T-helper 9 cell (primary cell): ENCODE data around the gene ATP1B1.
A peak's percentile ranks its signal among the peaks of the same experiment; 100 is the strongest.

Experiments used
- DNase-seq: peaks from one replicate; pipeline ENCODE4 v3.0.0-alpha.2; 2020
- total RNA-seq, 2 donors: gene quantifications; one replicate each; lab custom pipeline; 2026; lab: John Stamatoyannopoulos, UW

ATP1B1 gene
- 5.2 to 15.4 reads per million in 2 donors for total RNA-seq

DNA sequence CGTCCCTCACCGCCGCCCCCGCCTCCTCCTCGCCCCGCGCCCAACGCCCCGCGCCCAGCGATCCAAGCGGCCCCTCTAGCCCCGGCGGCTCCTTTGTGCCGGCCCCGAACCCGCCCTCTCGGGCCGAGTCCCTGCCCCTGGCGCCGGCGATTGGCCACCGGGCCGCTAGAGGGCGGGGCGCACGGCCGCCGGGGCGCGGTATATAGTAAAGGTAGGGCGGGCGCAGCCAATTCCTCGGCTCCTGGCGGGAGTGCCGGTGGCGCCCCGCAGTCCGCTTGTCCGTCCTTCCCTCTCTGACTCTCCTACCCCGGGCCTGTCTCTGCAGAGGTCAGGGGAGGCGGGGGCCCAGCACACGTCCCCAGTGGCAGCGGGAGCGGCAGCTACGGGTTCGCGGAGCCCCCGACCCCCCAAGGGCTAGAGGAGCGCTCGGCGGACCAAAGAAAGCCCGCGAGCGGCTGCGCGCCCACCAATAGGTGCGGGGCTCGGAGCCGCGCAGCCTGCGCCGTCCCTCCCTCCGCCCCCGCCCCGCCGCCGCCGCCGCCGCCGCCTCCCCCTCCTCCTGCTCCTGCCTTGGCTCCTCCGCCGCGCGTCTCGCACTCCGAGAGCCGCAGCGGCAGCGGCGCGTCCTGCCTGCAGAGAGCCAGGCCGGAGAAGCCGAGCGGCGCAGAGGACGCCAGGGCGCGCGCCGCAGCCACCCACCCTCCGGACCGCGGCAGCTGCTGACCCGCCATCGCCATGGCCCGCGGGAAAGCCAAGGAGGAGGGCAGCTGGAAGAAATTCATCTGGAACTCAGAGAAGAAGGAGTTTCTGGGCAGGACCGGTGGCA is at the start of gene ATP1B1:
Gene ATP1B1, plus strand, starts transcription at position 596 of the 826 bp plus-strand sequence. Its CDS starts 140 bp downstream, at position 736.
- DNase-seq: peak; percentile 76

DNA sequence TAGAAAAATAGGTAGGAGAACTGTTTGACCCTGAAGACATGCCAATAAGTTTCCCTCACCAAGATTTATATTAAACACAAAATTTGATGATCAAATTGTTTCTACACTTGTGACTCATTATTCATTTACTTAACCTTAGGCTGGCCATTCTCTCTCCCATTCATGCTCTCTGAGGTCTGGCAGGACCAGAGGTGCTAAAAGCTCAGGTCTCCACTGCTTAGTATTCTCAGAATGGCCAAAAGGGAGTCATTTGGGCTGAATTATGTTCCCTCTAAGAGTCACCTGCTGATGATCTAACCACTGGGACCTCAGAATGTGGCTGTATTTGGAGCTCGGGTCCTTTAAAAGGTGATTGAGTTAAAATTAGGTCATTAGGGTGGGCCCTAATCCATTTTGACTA is 47.1 kb upstream of the ATP1B1 start:
- DNase-seq: no peak

DNA sequence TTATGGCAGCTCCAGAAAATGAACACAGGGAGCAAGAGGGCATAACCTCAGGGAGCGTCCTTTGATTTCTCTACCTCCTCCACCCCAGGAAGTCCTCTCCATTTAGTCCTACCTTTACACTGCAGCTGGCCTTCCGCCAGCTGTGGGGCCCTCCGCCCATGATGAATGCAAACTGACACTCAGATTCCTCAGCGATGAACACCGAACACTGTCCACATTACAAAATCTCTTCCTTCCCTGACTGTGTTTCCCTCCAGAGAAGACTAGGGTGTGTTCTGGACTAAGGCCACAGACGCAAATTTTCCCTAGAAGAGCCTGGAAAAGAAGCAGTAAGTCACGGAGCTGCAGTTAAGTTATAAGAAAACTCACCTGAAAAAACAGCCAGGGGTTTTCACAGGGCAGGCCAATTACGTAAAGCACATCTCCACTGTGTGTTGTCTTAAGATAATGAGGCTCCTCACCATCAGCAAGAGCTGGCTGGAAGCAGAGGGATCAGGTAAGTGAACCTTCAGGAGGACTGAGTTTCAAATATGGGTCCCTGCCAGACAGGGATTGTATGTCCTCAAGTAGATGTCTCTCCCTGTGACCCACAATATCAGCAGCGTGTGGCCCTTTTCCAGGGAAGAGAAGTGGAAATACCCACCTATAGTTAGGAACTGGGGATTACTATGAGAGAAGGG is 46.3 kb upstream of the ATP1B1 start:
- no peak for DNase-seq

DNA sequence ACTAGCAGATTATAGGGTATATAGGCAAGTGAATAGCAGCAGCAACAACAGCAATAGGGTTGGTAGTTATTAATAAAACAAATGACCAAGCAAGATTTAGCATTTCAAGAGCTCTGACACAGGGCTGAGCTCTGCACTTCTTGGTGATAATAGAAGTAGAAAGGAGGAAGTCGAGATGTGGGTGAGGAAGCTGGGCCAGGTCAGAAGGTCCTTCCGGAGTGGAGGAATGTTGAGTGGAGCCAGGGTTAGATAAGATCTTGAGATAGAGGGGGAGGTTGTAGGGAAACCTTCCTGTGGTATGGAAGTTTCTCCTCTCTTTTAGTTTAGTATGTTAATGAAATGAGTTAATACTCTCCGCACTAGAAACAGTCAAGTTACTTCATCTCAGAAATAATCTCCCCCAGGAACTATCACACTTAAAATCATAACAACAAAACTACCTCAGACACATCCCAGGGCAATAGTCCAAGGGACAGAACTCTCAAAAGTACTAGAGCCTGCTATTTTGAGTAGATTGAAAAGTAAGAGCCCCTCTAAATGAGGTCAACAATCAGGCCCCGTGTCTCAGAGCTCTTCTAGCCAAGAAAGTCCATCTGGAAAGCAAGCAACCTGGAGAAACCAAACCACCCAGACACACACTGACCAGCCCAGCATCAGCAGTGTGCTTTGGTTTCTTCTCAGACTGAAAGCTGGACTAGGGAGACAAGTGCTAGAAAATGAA is 45.4 kb upstream of the ATP1B1 start:
- DNase-seq: no peak

DNA sequence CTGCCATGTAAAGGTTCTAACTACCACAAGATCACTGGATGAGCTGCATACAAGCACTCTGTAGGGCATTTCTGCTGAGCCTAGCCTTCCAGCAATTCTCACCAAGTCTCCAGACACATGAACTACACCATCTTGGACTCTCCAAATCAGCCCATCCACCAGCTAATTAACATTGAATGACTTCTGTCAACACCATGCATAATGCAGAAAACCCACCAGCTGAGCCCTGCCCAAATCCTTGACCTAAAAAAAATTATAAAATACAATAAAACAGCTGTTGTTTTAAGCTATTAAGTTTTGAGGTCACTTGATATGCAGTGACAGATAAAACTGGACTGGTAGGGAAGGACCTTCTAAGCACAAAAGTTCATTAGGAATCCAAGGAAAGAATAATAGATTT is 44.3 kb upstream of the ATP1B1 start:
- no peak for DNase-seq

DNA sequence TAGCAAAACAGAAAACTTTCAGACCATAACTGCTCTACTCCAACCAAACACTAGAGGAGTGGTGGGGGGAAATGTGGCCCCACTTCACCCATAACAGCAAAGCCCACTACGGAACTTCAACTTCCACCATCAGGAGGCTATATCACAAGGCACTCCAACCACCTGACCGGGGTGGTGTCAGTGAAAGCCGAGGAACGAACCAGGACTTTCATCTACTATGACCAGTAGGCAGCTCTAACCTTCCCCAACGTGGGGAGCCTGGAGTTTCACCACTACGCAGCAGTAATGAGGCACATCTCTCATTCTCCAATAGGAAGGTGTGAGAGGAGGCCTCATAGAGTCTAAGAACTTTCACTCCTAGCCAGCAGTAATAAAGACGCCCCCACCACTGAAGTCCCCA is 42.4 kb upstream of the ATP1B1 start:
- no peak for DNase-seq

DNA sequence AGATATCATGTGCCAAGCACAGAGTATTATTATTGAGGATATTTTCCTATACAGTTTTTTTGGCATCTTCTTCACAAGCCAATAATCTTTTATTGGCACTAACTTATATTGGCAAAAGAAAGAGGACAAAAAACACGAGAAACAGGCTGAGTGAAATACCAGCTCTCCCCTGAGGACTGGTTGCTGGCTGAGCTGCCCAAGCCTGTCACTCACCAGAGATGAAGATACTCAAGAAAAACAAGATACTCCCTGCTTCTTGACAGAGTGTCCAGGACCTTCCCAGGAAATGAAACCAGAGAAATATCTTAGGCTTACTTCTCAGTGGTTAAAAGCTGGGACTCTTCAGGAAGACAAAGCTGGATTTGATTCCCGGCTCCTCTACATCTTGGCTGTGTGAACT is 35.9 kb upstream of the ATP1B1 start:
- DNase-seq: no peak

DNA sequence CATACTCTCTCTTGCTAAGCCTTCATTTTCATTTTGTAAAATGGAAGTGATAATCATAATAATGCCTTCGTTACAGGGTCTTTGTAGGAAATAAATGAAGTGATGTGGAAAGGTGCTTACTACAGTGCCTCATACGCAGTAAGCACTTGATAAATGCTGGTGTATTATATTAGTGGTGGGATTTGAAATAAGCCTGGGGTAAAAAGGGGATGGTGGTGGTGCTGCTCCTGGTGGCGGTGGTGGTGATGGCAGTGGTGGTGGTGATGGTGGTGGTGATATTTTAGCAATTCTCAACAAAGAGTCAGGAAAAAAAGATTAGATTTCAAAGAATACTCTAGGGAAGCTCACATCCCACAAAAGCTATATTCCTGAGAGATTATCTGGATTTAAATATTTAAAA is 35.5 kb upstream of the ATP1B1 start:
- no peak for DNase-seq

DNA sequence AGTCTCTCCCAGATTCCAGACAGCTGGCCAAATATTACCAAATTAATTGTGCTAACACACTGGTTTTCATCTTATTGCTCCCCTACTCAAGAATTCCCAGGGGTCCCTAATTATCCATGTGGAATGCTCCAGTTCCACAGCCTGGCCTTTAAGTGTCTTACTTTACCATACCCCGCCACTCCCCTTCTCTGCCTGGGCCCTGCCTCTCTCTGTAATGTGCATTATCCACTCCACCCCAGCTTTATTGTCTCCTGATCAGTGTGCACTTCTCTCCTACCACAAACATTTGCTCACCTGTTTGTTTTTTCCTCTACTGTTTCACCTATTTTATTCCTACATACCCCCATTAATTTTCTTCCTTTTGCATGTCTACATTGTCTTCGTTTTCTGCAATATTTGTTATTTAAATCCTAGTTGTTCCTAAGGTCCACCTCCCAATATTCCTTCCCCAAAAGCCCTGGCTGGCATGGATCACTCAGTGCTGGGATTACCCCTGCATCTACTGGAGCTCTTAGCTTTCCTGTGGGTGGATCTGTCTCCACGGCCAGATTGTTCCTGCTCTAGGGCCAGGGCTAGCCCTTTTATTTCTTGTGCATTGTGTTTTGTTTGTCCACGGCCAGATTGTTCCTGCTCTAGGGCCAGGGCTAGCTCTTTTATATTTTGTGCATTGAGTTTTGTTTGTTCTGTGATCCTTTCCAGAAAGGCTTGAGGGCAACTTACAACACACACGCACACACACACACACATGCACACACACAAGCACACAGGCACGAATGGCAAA is 33.4 kb upstream of the ATP1B1 start:
- DNase-seq: no peak

DNA sequence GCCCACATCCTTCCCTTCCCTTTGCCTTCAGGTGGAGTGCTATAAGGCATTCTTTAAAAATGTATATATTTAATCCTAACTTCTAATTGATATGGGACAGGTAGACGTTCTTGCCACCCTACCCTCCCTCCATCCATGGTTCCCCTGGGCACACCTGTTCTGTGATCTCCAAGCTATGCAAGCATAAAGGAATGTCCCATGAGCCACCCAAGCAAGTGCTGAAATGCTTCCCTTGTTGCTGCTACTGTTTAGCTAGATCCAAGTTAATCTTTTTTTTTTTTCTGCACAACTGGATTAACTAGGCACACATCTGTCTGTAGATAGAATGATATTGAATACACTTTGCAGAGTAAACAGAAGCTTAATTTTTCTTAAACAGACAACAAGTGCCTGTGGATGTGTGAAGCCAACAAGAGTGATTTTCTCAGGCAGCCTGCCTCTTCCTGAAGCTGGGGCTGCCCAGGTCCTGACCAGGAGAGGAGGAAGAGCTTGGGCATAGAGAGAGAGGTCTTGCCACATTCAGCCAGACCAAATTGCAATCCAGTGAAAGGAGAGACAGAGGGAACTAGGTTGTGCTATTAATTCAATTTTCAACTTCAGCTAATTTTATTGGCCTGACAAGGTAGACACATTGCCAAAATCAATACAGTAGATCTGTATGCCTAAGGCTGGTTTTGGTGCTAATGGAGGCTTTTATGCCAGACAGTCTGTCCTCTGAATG is 28.2 kb upstream of the ATP1B1 start:
- DNase-seq: no peak

DNA sequence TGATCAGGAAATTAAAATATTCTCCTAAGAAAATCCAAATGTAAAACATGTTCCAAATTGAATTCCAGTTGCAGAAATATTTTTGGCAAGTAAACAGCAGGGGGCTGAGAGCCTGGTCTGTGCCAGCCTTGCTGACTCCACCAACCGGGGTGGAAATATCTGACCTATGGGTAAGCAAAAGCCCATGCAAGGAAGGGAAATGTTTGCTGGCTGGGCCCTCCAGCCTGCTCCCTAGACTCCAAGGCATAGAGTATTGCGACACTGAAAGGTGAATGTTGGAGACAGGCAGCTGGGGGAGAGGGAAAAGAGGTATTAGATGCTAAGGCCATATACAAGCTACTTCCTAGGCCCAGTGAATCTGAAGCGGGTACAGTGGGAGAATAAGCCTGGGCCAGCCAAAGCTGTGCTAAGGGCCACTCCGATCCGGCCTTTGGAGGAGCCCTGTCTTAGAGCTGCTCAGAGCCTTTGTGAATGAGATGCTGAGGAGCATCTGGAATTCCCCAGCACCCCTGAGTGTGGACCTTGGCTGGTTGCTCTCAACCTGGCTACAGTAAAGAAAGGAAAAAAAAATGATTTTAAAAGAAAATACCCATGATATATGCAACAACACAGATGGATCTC is 24.9 kb upstream of the ATP1B1 start:
- DNase-seq: no peak

DNA sequence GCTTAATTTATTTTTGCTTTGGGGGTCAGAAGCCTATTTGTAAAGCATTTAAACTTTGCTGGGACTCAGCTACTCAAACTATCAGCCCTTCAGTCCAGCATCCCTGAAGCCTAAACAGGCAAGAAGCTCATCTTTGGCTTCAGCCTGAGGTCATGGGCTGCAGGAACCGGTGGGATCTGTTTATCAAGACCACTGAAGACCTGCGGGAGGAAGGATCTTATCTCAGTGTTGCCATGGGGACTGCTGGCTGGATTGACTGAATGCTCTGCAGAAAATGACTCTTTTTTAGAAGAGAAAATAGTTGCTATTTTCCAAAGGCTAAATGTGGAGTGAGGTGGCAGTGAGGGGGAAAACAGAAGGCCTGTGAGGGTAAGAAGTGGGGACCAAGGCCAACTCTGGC is 20.6 kb upstream of the ATP1B1 start:
- no peak for DNase-seq

DNA sequence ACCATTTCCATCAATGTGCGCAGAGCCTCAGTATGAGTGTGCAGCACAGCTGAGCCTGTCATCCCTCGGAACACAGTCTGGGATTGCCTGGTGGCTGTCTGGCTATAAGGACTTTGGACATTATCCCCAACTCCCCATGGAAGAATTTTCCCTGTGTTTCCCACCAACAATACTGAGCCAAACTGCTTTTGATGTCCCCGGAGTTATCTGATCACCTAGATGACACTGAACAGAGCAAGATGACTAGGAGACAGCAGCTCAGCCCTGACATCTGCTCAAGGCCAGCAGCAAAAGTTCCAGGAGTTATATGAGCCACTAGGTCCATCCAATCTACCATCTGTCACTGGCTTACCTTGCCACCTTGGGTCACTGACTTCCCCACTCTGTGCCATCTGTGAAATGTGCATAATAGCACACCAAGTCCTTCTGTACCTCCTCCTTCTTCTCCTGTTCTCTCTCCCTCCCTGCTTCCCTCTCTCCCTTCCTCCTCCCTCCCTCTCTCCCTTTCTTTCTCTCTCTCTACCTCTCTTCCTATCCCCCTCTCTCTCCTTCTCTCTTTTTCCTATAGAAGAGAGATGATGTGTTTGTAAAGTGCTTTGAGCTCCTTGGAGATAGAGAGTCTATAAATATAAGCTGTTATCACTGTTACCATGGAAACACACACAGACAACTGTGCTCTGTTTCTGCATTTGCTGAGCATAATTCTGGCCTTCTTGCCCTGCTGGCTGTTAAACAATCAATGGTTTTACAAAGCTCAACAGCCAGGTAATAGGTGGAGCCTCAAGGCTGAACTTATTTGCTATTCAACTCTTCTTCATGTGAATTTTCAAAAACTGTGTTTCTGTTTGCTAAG is 19.7 kb upstream of the ATP1B1 start:
- DNase-seq: no peak

DNA sequence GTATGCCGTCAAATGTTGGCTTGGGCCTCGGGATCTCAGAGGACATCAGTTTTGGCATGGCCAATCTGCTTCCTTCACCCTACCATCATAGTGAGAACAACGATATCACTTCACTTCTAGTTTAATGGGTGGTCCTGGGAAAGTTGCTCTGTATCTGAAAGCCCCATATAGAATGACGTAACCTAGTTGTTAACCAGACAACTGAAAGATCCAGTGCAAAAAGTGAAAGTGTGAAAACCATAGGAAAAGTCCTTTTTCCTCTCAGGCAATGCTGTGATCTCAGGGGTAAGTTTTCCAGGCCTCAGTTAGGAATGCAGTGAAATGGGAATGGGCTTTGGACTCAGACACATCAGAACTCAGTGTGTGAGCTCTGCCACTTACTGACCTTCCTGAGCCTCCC is 18.6 kb upstream of the ATP1B1 start:
- no peak for DNase-seq

DNA sequence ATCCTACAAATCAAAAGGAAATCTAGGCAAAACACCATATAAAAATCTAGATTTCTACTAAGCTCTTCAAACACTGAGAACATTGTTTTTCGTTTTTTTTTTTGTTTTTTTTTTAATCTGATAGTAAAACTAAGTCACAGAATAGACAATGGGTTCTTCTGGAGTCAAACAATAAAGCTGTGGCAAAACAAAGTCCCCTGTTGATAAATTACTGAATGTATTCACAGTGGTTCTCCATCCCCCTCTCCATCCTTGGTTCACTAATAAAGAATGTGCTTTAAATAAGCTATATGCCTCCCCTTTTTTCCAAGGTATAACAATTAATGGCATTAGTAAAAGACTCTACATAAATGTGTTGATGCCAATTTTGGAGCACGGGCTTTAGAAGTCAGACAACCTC is 16.7 kb upstream of the ATP1B1 start:
- no peak for DNase-seq

DNA sequence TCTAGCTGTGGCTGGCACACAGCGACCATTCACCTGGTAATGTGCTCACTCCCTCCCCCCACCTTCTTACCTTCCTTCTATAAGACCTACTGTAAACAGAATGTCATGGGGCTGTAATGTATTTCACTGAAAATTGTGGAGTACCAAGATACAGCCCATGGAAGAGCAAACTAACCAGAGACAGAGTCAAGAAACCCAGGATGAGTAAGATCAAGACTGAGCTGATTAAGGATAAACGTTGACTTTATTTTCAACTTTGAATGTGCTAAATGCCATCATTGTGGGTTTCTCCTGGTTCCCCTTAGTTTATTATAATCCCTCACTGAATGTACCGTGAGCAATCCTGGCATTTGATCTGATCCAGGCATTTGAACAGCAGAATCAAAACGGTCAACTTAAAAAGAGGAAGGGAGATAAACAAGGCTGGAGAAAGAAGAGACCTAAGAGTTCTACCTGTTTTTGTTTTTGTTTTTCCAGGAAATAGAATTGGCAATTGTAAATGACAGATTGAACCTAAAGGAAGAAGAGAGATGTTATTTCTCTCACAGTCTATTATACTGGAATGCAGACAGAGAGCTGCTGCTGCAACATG is 16.1 kb upstream of the ATP1B1 start:
- no peak for DNase-seq

DNA sequence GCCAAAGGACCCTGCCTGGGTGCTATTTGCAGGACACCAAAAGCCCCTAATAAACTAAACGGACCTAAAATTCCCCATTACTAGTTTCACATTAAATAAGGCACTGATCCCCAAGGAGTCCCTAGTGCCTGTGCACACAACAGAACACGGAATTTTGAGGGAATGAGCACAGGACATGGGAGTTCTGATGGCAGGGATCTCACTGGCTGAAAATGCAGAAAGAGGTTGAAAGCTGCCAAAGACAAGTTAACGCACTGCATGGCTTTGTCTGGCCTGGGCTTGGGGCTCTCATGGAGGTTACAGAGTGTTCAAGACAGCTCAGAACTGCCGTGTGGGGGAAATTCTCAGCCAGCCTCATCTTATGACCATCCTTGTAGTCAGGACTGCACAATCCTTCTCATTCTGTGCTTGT is 15.6 kb upstream of the ATP1B1 start:
- DNase-seq: no peak

DNA sequence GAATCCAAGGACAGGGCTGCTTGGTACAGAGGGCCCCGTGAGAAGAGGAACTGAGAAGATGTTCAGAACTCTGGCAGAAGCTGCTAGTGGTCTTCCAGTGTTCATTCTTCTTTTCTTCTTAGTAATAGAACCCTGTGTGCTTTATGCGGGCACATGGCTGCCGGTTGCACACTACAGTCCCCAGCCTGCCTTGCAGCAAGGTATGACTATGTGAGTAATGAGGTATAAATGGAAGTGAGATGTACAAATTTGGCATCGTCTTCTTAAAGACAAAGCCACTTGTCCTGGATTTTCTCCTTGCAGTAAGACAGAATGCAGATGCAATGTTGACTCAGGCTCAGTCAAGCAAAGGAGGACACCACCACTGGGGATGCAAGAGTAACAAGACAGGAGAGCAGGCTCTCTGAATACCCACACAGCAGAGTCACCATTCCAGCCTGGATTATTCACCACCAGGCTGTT is 15.0 kb upstream of the ATP1B1 start:
- DNase-seq: no peak

DNA sequence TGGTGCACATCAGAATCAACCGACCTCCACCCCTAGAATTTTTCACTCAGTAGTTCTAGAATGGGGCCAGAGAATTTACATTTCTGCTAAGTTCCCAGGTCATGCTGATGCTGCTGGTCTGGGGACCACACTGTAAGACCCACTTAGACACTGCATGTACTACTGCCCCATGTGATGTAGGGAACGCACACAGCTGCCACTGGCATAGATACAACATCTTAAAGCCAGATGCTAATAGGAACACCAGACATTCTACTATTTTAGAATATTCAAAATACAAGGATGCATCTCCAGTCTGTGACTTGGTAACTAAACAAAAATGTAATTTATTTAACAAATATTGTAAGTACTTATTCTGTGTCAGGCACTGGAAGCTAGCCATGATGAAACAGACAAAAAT is 14.1 kb upstream of the ATP1B1 start:
- DNase-seq: no peak

DNA sequence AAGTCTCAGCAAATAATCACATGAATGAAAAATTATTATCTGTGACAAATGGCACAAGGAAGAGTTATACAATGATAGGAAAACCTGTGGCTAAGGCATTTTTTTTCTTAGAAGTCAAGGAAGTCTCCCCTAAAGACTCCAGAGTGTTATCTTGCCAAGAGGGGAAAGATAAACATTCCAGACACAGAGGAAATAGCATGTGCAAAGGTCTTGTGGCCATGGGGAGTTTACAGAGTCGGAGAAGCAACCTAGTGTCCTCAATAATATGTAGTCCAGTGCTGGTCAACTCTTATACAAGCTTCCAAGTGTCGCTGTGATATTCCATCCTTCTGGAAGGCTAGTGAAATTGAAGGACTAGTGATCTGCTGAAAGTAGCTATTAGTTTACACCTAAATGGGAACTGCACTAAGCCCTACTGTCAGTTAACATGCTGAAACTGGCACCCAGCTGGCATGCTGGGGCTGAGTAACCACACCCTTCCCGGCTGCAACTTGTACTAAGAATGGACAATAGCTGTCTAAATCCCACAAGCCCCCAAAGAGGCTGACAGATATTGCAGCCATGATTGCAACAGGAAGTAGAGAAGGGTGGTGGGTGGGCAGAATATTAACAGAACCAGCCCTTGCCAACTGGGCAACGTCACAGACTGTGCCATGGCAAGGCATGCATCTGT is 11.5 kb upstream of the ATP1B1 start:
- no peak for DNase-seq
